ENCODE data around the gene SLC39A13.

The SLC39A13 gene

GRCh38 chr11:47366020-47366490 is 42.3 kb upstream of the SLC39A13 start:
- ATAC-seq (ENCODE audit: insufficient read depth, low read depth) (no peak), DNase-seq (no peak)
- Histone ChIP-seq H3K4me1 (ENCODE audit: insufficient read depth, low read length) (peaks cover 8% of the 10 kb centered on the region), H3K4me2 (ENCODE audit: insufficient read depth, low read length) (no peak overlapping the region), H3K4me3 (ENCODE audit: low read depth in 1 of 2, low read length in 2 of 2) (no peak overlapping the region), H4K20me1 (ENCODE audit: insufficient read depth, low read length) (no peaks in the 10 kb centered on the region), H3K9ac (ENCODE audit: low read depth, low read length) (no peak overlapping the region), H2AFZ (ENCODE audit: low read depth, low read length) (no peak overlapping the region), H3K36me3 (ENCODE audit: insufficient read depth, low read length) (no peaks in the 10 kb centered on the region), H3K9me3 (ENCODE audit: insufficient read depth, low read length, severe bottlenecking) (no peaks in the 10 kb centered on the region), H3K27me3 (ENCODE audit: insufficient read depth, low read length, poor library complexity) (no peaks in the 10 kb centered on the region), H3K27ac (ENCODE audit: low read length) (no peak overlapping the region), H3K79me2 (ENCODE audit: insufficient read depth, low read length) (no peaks in the 10 kb centered on the region)
- TF ChIP-seq, protein P1, sequence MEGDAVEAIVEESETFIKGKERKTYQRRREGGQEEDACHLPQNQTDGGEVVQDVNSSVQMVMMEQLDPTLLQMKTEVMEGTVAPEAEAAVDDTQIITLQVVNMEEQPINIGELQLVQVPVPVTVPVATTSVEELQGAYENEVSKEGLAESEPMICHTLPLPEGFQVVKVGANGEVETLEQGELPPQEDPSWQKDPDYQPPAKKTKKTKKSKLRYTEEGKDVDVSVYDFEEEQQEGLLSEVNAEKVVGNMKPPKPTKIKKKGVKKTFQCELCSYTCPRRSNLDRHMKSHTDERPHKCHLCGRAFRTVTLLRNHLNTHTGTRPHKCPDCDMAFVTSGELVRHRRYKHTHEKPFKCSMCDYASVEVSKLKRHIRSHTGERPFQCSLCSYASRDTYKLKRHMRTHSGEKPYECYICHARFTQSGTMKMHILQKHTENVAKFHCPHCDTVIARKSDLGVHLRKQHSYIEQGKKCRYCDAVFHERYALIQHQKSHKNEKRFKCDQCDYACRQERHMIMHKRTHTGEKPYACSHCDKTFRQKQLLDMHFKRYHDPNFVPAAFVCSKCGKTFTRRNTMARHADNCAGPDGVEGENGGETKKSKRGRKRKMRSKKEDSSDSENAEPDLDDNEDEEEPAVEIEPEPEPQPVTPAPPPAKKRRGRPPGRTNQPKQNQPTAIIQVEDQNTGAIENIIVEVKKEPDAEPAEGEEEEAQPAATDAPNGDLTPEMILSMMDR (IDR thresholded peaks at IDR 0.05; ENCODE audit: borderline replicate concordance, extremely low read depth, low read length, poor library complexity, severe bottlenecking): no peak
- no peak for TF ChIP-seq EZH2 (IDR thresholded peaks at IDR 0.05; ENCODE audit: borderline replicate concordance, low read depth, low read length, severe bottlenecking)

DNA sequence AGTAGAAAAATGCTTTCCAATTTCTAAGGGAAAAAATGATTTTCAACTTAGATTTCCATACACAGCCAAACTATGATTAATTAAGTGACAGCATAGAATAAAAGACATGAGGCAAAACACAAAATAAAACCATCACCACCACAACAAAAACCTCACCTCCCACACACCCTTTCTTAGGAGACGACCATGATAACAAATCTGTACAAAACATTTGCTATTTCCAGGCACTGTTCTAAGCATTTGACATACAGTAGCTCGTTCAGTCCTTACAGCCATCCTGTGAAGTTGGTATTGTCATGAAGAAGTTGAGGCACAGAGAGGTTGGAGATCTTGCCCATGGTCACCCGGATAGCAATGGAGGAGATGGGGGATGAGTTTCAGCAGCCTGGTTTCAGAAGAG is 38.7 kb upstream of the SLC39A13 start:
- no peaks in the 10 kb centered on the region for H3K36me3 ChIP-seq (ENCODE audit: insufficient read depth, low read length)
- ATAC-seq (ENCODE audit: insufficient read depth, low read depth) (no peak), DNase-seq (no peak)
- H3K4me2 ChIP-seq (ENCODE audit: insufficient read depth, low read length): no peak overlapping the region
- no peaks in the 10 kb centered on the region for H4K20me1 ChIP-seq (ENCODE audit: insufficient read depth, low read length)
- H3K4me3 ChIP-seq (ENCODE audit: low read depth in 1 of 2, low read length in 2 of 2): no peak overlapping the region
- H3K4me1 ChIP-seq (ENCODE audit: insufficient read depth, low read length): no peaks in the 10 kb centered on the region
- H3K79me2 ChIP-seq (ENCODE audit: insufficient read depth, low read length): no peaks in the 10 kb centered on the region
- no peak overlapping the region for H2AFZ ChIP-seq (ENCODE audit: low read depth, low read length)
- H3K27ac ChIP-seq (ENCODE audit: low read length): no peak overlapping the region
- H3K9me3 ChIP-seq (ENCODE audit: insufficient read depth, low read length, severe bottlenecking): no peaks in the 10 kb centered on the region
- no peaks in the 10 kb centered on the region for H3K27me3 ChIP-seq (ENCODE audit: insufficient read depth, low read length, poor library complexity)
- TF ChIP-seq, protein P1 (IDR thresholded peaks at IDR 0.05; ENCODE audit: borderline replicate concordance, extremely low read depth, low read length, poor library complexity, severe bottlenecking): no peak
- H3K9ac ChIP-seq (ENCODE audit: low read depth, low read length): no peak overlapping the region

GRCh38 chr11:47372422-47372821 is 36.0 kb upstream of the SLC39A13 start:
- H3K79me2 ChIP-seq (ENCODE audit: insufficient read depth, low read length): no peaks in the 10 kb centered on the region
- H4K20me1 ChIP-seq (ENCODE audit: insufficient read depth, low read length): no peaks in the 10 kb centered on the region
- TF ChIP-seq, protein P1 (IDR thresholded peaks at IDR 0.05; ENCODE audit: borderline replicate concordance, extremely low read depth, low read length, poor library complexity, severe bottlenecking): no peak
- no peak for TF ChIP-seq EZH2 (IDR thresholded peaks at IDR 0.05; ENCODE audit: borderline replicate concordance, low read depth, low read length, severe bottlenecking)
- no peaks in the 10 kb centered on the region for H3K27me3 ChIP-seq (ENCODE audit: insufficient read depth, low read length, poor library complexity)
- H3K27ac ChIP-seq (ENCODE audit: low read length): no peak overlapping the region
- H3K4me3 ChIP-seq (ENCODE audit: low read depth in 1 of 2, low read length in 2 of 2): no peak overlapping the region
- no peaks in the 10 kb centered on the region for H3K9me3 ChIP-seq (ENCODE audit: insufficient read depth, low read length, severe bottlenecking)
- H3K36me3 ChIP-seq (ENCODE audit: insufficient read depth, low read length): no peaks in the 10 kb centered on the region
- H2AFZ ChIP-seq (ENCODE audit: low read depth, low read length): no peak overlapping the region
- DNase-seq (no peak), ATAC-seq (ENCODE audit: insufficient read depth, low read depth) (no peak)
- H3K4me2 ChIP-seq (ENCODE audit: insufficient read depth, low read length): no peak overlapping the region
- no peaks in the 10 kb centered on the region for H3K4me1 ChIP-seq (ENCODE audit: insufficient read depth, low read length)
- no peak overlapping the region for H3K9ac ChIP-seq (ENCODE audit: low read depth, low read length)
